GM12864 (cell line): Measurements from ENCODE around the gene CCK.

ENCODE experiments used
- DNase-seq: peaks from one replicate; pipeline ENCODE4 v3.0.0-alpha.2; 2011; ENCODE audit warnings: low read depth
- H3K4me3 ChIP-seq: 2 replicates; pipeline ENCODE4 v1.5.1; 2011; ENCODE audit warnings: mild to moderate bottlenecking, low read depth, low read length, control low read depth
- TF ChIP-seq, protein P1 (sequence below): IDR thresholded peaks from 2 replicates; pipeline ENCODE4 v1.5.1; 2011; ENCODE audit warnings: low read depth, mild to moderate bottlenecking, moderate library complexity, low read length, control low read depth, inconsistent platforms; ENCODE audit errors: missing control alignments

CCK gene

DNA sequence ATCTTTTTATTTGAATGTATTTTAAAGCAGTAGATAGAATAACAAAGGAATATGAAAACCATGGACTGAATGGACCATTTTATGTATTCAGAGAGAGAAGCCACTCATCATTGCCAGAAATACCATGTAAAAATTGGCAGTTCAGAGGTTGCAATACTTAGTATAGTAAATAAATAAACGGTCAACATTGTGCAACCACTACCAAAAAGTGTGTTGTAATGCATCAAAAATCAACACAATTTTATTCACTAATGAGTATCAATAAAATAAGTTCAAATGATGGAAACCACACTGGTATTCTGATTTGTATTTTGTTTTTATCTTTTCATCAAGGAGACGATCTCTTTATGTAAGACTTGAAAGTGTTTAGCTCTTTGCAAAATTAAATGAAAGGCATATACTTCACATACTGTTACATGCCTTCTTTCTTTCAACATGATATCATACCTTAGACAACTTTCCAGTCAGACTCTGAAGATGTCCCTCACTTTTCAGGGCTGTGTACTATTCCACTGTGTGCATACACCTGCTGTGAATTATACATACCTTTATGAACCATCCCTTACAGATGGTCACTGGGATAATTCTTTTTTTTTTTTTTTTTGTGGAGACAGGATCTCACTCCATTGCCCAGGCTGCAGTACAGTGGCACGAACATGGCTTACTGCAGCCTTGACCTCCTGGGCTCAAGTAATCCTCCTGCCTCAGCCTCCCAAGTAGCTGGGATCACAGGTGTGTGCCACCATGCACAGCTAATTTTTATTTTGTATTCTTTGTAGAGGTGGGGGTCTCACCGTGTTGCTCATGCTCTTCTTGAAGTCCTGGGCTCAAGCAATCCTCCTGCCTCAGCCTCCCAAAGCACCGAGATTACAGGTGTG lies 40.3 kb downstream of the CCK start:
- TF ChIP-seq, protein P1, sequence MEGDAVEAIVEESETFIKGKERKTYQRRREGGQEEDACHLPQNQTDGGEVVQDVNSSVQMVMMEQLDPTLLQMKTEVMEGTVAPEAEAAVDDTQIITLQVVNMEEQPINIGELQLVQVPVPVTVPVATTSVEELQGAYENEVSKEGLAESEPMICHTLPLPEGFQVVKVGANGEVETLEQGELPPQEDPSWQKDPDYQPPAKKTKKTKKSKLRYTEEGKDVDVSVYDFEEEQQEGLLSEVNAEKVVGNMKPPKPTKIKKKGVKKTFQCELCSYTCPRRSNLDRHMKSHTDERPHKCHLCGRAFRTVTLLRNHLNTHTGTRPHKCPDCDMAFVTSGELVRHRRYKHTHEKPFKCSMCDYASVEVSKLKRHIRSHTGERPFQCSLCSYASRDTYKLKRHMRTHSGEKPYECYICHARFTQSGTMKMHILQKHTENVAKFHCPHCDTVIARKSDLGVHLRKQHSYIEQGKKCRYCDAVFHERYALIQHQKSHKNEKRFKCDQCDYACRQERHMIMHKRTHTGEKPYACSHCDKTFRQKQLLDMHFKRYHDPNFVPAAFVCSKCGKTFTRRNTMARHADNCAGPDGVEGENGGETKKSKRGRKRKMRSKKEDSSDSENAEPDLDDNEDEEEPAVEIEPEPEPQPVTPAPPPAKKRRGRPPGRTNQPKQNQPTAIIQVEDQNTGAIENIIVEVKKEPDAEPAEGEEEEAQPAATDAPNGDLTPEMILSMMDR: no peak
- H3K4me3 ChIP-seq: no peak overlapping the region
- DNase-seq: no peak

DNA sequence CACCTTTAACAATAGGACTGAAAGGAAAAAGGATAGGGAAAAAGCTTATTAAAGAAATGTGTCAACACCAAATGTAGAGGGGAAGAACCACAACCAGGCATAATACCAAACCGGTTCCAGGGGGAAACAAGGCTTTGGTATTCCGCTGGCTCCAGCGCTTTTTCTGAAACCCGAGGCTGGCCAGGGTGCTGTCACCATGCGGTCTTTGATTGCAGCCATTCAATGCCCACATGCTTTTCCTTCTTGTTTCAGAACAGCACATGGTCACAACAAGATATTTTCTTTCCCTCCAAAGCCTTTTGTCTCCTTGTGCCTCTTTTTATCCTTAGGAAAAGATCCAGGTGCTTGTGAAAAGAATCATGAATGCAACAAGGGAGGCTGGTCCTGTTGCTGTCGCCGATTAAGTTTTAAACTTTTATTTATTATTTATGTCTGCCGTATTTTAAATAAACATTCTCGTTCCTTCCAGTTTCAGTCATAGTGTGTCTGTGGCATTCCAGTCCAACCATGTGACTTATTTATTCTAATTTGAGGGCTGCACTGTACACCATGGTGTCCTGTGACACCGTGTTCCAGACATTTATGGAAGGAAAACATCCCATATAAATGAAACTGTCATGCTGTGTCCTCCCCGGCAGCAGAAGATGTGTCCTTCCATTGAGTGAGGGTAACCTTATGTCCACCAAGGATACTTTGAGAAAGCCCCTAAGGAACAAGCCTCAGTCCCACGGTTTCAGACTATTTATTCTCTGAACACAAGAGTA lies 41.1 kb downstream of the CCK start:
- TF ChIP-seq, protein P1: no peak
- no peak for DNase-seq

DNA sequence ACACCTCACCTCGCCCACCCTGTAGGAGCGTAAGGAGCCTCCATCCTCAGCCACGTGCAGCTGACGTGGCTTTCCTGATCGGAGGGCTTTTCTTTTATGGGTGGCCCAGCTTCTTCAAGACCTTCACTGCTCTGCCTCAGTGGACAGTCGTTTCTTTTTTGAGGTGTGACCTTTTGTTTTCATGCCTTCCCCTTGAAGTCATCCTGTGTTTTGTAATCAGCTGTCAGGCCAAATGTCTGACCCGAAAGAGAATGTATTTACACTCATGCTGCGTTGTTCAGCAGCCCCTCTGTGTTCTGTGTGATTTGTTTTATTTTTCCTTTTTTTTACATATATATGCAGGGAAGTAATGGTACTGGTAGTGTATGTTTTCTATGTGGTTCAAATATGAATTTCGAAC lies 41.8 kb downstream of the CCK start:
- H3K4me3 ChIP-seq: no peak overlapping the region
- TF ChIP-seq, protein P1: no peak
- DNase-seq: no peak

More for the DNA sequence above, 41.1 kb downstream of the CCK start:
- H3K4me3 ChIP-seq: no peak overlapping the region

DNA sequence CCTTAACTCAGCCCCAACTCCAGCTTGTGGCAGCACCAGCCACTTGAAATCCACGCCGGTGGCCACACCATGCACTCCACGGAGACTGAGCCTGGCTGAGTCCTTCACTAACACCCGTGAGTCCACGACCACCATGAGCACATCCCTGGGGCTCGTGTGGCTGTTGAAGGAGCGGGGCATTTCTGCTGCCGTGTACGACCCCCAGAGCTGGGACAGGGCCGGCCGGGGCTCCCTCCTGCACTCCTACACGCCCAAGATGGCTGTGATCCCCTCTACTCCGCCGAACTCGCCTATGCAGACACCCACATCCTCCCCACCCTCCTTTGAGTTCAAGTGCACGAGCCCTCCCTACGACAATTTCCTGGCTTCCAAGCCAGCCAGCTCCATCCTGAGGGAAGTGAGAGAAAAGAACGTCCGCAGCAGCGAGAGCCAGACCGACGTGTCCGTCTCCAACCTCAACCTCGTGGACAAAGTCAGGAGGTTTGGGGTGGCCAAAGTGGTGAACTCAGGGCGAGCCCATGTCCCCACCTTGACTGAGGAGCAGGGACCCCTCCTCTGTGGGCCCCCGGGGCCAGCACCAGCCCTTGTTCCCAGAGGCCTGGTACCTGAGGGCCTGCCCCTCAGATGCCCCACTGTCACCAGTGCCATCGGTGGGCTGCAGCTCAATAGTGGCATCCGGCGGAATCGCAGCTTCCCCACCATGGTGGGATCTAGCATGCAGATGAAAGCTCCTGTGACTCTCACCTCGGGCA lies 42.9 kb downstream of the CCK start:
- no peak for DNase-seq
- no peak overlapping the region for H3K4me3 ChIP-seq
- TF ChIP-seq, protein P1: no peak

DNA sequence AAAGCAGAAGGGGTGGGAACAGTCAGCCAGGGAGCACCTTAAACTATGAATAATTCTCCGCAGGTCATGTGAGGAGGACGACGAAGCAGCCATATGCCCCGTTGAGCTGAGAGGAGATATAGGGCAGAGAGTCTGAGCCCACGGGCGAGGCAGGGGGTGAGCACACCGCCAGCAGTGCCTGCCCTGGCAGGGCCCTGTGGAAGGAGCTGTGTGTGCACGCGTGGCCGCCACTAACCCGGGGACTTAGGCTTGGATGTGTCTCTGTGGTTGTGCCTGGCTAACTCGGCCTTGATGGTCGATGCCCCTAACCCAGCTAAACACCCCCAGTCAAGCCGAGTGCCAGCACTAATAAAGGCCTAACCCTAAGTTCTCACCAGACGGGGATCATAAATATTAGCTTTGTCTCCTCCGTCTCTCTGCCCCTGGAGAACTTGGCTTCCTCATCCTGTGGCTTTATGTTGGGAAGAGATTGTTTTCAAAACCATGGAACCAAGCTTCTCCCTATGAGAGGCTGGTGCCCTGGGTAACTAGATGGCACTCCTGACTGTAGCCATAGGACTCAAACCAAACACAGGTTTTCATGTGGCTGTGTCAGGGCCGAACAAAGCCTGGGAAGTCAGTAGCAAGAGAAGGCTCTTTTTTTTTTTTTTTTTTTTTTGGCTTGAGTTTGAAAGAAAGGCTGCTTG lies 45.4 kb downstream of the CCK start:
- DNase-seq: no peak
- H3K4me3 ChIP-seq: no peak overlapping the region
- TF ChIP-seq, protein P1: no peak

DNA sequence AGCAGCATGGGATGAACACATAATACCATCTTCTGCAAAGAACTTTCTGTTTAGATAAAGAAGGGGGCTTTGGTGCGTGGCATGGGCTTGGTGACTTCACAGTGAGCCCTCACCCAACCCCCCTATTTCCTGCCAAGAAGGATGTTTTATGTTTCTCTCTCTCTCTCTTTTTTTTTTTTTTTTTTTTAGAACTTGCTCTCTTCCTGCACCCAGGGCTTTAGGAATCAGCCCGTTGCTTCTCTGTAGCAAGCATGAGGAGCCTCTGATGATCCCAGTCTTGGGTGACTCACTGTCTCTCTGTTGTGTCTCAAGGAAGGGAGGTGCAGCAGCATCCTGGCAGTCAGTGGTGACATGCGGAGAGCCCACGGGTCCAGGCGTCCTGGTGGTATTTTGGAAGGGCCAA lies 49.1 kb downstream of the CCK start:
- H3K4me3 ChIP-seq: no peak overlapping the region
- TF ChIP-seq, protein P1: no peak
- DNase-seq: no peak
